Measurements from ENCODE around the gene ZFHX2.
A peak's percentile ranks its signal among the peaks of the same experiment; 100 is the strongest.

The ZFHX2 gene

DNA sequence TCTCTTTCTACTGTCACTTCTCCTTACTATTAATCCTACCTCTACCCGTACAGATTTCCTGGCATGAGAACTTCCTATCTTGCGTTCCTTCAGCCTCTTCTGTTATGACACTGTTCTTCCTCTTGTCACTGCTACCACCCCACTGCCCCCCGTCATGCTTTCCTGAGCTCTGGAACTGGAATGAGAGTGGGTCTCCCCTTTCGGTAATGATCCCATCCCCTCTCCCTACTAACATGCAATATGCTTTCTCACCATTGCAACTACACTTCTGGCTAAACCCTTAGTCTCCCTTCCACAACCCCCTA lies 20.9 kb upstream of the ZFHX2 start:
- DNase-seq, result no peak

DNA sequence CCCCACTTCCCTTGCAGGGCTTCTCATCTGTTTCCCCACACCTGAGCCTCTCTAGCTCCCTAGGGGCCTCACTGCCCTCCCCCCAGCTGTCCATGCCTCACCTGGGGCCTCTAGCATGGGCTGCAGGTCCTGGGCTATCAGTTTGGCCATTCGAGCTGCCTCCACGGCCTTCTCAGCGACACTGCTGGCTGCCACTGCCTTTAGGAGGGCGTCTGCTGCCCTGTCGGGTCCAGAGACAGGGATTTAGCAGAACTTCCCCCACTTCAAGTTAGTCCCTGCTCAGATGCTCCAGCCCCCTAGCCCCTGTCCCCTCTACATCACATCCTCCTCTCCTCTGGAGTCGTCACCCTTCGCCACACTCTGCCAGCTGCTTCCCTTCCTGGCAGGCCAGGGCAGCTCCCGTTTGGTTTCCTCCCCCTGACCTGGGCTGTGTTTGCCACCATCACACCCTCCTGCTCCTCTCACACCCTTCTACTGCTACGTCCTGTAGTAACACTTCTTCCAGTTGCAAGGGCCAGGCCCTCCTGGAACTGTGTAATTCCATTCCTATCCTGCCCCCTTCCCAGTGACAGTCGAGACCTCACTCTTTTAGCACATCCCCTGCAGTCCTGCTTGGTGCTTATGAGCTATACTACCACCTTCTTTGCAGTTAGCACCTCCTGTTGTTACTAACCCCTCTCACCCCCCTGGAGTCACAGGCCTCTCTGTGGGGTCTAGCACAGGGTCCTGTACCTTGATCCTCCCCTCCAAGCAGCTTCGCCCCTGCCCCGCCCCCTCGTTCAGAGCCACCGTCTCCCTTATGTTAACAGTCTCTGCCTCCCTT lies 20.3 kb upstream of the ZFHX2 start:
- no peak for DNase-seq

DNA sequence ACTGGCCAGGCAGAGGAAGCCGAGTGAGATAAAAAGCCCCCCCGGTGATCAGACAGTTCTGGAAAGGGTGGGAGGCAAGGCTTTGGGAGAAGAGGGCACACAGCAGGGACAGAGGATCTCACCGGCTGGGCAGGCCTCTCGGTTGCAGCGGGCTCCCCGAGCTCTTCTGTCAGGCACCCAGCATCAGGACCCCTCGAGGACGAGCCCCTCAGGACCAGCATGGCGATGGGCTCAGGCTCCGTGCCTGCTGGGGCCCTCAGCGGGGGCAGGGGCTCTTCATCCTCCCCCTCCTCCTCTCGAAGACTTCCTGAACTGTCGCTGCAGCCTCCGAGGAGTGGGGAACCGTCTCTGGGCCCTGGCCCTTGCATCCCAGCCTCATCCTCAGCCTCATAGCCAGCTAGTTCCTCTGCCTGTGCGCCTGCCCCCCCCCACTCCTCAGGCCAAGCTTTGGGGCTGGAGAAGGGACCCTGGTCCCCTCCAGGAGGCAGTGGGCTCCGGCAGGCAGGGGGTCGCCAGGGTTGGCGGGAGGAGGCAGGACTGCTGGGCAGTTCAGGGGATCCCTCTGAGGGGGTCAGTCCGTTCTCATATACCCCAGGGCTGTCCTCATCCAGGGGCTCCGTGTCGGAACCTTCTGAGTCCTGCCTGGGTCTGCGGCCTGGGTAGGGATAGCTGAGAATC lies 19.4 kb upstream of the ZFHX2 start:
- DNase-seq, result no peak

- DNase-seq, result peak; percentile 66
Observed at GRCh38 chr14:23569443-23570151, 18.0 kb upstream of the ZFHX2 start.

- DNase-seq, result no peak
Observed at GRCh38 chr14:23568600-23569331, 17.2 kb upstream of the ZFHX2 start.

DNA sequence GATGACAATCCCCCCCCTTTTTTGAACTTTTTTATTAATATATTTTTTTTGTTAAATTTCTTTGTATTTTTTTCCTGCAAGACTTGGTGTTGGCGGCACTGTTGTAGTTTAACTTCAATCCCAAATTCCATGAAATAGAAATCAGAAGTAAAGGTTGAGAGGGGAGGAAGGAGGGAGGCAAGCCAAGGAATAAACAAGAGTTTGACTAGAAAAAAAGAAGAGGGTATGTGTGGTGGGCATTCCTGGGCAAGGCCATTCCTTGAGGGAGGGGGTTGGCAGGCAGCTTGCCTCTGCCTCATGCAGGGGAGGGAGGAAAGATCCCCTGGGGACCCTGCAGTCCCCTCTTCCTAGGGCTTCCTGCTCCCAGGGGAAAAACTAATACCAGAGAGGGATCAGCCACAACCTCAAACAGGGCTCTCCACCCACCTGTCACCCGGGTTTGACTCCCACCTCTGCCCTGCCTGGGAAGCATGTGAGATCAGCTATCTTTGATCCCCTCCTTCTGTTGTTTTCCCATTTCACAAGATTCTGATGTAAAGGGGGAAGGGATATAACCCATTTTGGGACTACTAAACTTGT lies 16.5 kb upstream of the ZFHX2 start:
- no peak for DNase-seq

GRCh38 chr14:23567186-23568020 lies 15.8 kb upstream of the ZFHX2 start, which contains the start of gene AP1G2:
Gene AP1G2 (minus strand): TSS chr14:23567791. CDS start chr14:23567314, 477 bp downstream.
- DNase-seq, result peak; percentile 81

GRCh38 chr14:23566778-23567185 lies 15.2 kb upstream of the ZFHX2 start:
- no peak for DNase-seq

DNA sequence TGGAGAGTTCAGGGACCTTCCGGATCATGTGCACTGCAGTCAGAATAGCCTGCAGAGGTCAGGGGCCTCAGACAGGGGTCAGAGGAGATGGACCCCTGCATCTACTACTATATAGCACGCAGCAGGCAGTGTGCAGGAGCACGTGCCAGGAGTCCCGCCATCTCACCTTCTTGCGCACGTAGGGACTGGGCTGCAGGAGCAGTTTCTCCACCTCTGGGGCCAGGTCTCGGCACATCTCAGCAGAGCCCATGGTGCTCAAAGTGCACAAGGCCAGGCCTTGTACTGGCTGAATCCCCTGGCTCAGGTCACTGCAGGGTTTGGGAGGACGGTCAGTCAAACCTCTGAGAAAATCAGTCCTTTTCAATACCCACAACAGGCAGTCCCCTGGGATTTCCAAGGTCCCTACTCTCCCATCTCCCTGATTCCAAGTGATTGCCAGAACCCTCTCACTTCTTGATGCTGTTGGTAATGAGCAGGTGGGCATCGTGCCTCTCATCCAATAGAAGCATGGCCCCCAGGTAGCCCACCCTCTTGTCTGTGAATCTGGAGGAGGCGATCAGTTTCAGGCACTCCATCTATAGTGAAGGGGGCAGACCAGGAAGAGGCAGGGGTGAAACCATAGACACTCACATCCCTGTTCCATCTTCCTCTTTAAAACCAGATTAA lies 14.7 kb upstream of the ZFHX2 start:
- no peak for DNase-seq

DNA sequence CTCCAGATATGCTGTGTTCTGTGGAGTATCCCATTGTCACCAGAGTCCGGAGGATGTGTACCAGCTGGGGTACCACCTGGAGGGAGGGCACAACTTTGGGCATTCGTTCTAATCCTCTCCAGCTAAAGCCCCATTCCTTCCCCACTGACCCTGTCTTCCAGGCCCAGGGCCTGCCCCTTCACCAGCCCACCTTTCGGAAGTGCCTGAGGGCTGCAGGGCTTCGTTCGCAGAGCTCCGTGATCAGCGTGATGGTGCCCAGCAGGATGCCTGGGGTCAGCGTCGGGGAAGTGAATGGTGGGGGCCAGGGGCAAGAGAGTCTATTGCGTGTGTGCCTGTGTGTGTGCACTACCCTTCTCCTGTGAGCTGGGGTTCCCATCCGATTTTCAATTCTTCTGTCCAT lies 14.1 kb upstream of the ZFHX2 start:
- DNase-seq, result no peak

DNA sequence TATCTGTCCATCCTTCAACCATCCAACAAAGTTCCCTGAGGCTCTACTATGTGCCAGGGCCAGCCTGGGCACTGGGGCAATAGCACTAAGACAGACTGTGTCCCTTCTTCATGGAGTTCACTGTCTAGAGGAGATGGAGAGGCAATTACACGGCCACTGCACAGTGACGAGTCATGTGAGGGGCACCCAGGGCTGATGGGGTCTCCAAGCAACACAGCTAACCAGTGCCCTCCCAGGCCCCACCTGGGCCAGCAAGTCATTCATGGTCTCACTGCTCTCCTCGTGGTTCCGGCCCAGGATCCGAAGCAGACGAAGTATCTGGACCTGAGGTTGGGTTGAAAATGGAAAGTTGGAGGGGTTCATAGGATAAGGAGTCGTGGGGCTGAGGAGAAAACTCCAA lies 13.3 kb upstream of the ZFHX2 start:
- no peak for DNase-seq

GRCh38 chr14:23564181-23564812 lies 12.7 kb upstream of the ZFHX2 start:
- DNase-seq, result no peak

GRCh38 chr14:23563473-23564180 lies 12.1 kb upstream of the ZFHX2 start:
- DNase-seq, result no peak

DNA sequence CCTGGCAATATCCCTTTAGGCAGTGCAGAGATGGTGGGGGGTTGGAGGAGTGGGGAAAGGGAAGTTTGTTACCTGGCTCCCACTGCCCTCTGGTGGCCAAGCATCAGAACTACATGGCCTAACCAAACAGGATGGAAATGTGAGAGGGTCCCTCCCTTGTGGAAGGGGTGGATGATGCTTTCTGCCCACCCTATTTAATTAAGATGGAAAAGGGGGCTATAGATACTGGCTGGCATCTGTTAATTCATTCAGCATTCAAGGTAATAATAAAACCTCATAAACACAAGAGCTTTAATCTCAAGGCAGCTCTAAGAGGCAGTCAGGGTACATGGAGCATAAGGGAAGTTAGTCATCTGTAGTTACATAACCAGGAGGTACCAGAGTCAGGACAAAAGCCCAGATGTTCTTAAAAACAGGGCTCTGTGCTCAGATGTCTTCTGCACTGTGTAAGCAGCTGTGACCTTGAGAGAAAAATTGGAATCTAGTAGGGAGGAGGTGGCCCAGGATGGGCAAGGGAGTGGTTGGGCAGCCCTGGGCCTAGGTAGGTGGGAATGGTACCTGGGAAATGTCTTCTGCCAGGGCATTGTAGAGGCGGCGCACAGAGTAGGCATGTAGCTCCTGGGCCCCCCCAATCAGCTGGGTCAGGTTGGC lies 11.4 kb upstream of the ZFHX2 start:
- peak; percentile 60 for DNase-seq

DNA sequence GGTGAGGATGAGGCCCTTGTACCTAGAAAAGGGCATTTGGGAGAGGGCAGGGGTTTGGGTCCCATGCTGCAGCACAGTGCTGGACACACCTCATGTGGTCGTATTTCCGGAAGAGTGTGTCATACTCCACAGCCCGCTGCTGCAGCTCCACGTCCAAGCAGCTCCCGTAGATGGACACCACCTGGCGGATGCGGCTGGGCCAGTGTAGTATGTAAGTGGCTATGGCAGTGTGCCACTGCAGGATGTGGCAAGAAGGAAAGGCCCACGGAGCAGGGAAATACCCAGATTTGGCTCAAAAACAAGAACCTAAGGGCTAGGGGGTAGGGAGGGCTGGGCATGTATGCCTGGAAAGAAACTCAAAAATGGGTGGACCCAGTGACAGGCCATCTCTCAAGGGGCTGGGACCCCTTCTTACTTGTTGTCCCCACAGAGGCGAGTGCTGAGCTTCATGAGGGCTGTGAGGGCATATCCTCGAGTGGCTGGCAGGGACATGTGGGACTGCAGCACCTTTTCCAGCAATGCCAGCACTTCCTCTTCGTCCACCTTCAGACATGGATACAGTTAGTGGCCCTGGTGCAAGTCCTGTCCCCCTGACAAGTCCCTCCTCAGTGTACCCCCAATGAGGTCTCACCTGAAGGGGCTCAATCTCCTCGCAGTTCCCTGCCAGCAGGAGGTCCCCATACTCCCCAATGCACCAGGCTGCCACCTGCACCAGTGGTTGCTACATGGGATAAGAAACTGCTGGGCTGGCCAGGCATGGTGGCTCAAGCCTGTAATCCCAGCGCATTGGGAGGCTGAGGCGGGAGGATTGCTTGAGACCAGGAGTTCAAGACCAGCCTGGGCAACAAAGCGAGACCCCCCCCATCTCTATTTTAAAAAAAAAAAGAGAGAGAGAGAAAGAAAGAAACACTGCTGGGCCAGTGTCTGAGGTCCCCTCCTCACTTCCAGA lies 10.6 kb upstream of the ZFHX2 start:
- no peak for DNase-seq

GRCh38 chr14:23561259-23561658 lies 9.7 kb upstream of the ZFHX2 start:
- DNase-seq, result no peak

DNA sequence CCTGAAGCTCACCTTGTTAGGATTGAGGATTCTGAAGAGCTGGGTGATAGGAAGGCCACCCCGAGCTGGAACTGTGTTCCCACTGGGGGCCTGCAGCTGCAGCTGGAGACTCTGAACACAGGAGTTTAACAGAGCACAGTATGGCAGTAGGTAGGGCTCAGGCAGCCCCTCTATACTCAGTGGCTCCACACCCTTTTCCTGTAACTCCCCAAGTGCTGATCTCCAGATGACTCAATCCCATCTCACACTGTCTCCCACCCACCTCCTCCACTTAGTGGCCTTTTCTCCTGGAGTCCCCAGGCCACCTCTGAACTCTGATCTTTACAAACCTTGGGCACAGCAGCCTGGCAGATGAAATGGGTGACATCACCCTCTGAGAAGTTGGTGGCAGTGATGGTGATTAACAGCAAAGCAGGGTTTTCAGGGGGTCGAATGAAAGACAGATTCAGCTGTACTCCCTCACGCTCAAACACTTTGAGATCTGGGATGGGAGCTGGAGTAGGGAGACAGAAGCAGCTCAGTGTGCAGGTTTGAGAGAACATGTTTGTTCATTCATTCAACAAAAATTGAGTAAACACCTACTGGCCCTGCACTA lies 8.5 kb upstream of the ZFHX2 start:
- DNase-seq, result no peak

Data from COR-L47 (cell line).